ENCODE results near the gene NOX5. TPM values are rescaled to one million over a fixed set of nuclear protein-coding genes. Genes with fewer than 3 reads are reported as not detected.
A peak's percentile ranks its signal among the peaks of the same experiment; 100 is the strongest.

NOX5 gene
- total RNA-seq, 1 experiment from 2014 or later: 0.91 TPM

DNA sequence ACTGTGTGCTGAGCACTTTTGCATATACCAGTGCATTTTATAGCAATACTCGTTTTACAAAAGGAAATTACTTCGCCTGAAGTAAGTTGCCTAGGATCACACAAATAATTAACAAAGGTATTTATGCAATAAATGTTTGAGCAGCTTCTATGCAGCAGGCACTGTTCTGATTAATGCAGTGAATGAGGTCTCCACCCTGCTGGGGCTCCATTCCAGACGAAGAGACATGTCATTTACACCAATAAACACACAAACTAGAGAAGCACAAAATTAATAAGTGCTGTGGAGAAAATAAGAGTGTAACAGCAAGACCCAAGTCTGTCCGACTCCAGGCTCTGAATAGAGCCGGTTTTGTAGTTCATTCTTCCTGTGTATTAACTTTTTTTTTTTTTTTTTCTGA lies 17.5 kb downstream of the NOX5 start:
- Histone ChIP-seq H3K79me2 (ENCODE audit: insufficient read depth, low read length) (no peaks in the 10 kb centered on the region), H2AFZ (ENCODE audit: low read depth, low read length, poor library complexity, severe bottlenecking) (peak overlapping the region; percentile 98), H3K4me3 (replicated peaks in 1 of 2; ENCODE audit: low read depth in 1 of 2, low read length in 2 of 2) (peak overlapping the region; percentile 44 to 59), H3K4me1 (ENCODE audit: control insufficient read depth in 1 of 2, insufficient read depth in 2 of 2, low read length in 2 of 2) (peaks cover 7 to 49% of the 10 kb centered on the region in 2 experiments; a peak in 3 of 4 replicates), H3K27me3 (ENCODE audit: insufficient read depth, low read length) (no peaks in the 10 kb centered on the region), H3K4me2 (ENCODE audit: low read length) (peak overlapping the region; percentile 94), H3K9me3 (ENCODE audit: control insufficient read depth in 1 of 2, insufficient read depth in 1 of 2, low read depth in 1 of 2, low read length in 2 of 2) (no peaks in the 10 kb centered on the region), H3K9me2 (ENCODE audit: insufficient read depth) (no peaks in the 10 kb centered on the region), H3K27ac (ENCODE audit: low read depth, low read length) (no peak overlapping the region), H3K9ac (ENCODE audit: low read length) (peak overlapping the region; percentile 35), H4K20me1 (ENCODE audit: insufficient read depth) (no peaks in the 10 kb centered on the region), H3K36me3 (ENCODE audit: control insufficient read depth in 1 of 2, insufficient read depth in 2 of 2, low read length in 2 of 2) (no peaks in the 10 kb centered on the region)
- TF ChIP-seq CEBPB (IDR thresholded peaks at IDR 0.05; ENCODE audit: low read depth) (no peak), ELF1 (IDR thresholded peaks at IDR 0.05; ENCODE audit: borderline replicate concordance, low read depth) (no peak), EZH2 (IDR thresholded peaks at IDR 0.05) (no peak), SIN3A (IDR thresholded peaks at IDR 0.05; ENCODE audit: low read depth) (no peak), CBX3 (IDR thresholded peaks at IDR 0.05; ENCODE audit: low read depth) (no peak), POLR2AphosphoS5 (IDR thresholded peaks at IDR 0.05; ENCODE audit: low read depth, low read length) (no peak), EZH2phosphoT487 (IDR thresholded peaks at IDR 0.05; ENCODE audit: borderline replicate concordance) (no peak), TCF7L2 (IDR thresholded peaks at IDR 0.05; ENCODE audit: borderline replicate concordance, extremely low read depth, insufficient read depth, insufficient read length) (no peak)
- TF ChIP-seq, protein P1, sequence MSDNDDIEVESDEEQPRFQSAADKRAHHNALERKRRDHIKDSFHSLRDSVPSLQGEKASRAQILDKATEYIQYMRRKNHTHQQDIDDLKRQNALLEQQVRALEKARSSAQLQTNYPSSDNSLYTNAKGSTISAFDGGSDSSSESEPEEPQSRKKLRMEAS (IDR thresholded peaks at IDR 0.05): no peak
- TF ChIP-seq, protein P2, sequence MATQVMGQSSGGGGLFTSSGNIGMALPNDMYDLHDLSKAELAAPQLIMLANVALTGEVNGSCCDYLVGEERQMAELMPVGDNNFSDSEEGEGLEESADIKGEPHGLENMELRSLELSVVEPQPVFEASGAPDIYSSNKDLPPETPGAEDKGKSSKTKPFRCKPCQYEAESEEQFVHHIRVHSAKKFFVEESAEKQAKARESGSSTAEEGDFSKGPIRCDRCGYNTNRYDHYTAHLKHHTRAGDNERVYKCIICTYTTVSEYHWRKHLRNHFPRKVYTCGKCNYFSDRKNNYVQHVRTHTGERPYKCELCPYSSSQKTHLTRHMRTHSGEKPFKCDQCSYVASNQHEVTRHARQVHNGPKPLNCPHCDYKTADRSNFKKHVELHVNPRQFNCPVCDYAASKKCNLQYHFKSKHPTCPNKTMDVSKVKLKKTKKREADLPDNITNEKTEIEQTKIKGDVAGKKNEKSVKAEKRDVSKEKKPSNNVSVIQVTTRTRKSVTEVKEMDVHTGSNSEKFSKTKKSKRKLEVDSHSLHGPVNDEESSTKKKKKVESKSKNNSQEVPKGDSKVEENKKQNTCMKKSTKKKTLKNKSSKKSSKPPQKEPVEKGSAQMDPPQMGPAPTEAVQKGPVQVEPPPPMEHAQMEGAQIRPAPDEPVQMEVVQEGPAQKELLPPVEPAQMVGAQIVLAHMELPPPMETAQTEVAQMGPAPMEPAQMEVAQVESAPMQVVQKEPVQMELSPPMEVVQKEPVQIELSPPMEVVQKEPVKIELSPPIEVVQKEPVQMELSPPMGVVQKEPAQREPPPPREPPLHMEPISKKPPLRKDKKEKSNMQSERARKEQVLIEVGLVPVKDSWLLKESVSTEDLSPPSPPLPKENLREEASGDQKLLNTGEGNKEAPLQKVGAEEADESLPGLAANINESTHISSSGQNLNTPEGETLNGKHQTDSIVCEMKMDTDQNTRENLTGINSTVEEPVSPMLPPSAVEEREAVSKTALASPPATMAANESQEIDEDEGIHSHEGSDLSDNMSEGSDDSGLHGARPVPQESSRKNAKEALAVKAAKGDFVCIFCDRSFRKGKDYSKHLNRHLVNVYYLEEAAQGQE (IDR thresholded peaks at IDR 0.05; ENCODE audit: low read depth): no peak
- RAD21 ChIA-PET (ENCODE audit: low non-redundant PET in 1 of 2, low total read pairs in 2 of 2, uncharacterized antibody in 2 of 2, unreplicated experiment in 2 of 2): interaction anchor here (0.6 to 1.2 kb wide), 3 partner anchors 18 to 382 kb away, joined by 3 to 5 read pairs (median 3); partner anchors contain the start of genes KIF23 (in 1 of the 2) and NOX5 (in 1 of the 2)
- POLR2A ChIA-PET: interaction anchor here (0.9 kb wide), 1 partner anchor 13 kb away, joined by 4 read pairs; no protein-coding TSS in a partner anchor
- BruUV-seq (replicated peaks): no TSS peak
- DNase-seq (ENCODE audit: low read depth, low spot score): no peak
- ATAC-seq: no peak; the same call in 1 of the 2 replicates
- intact Hi-C loops (cut with micrococcal nuclease): no loop called here
- CTCF ChIA-PET: interaction anchor here (0.6 to 2.2 kb wide), 20 partner anchors 8 to 779 kb away, joined by 3 to 13 read pairs (median 5); no protein-coding TSS in a partner anchor
